Vagina (tissue), 2 donors: Measurements from ENCODE around the gene SLFN14. TPM values are rescaled to one million over a fixed set of nuclear protein-coding genes. Genes with fewer than 3 reads are reported as not detected.

ENCODE experiments used
- DNase-seq, 2 donors: peaks; one replicate each; pipeline ENCODE4 v3.0.0-alpha.2; 2017; ENCODE audit errors: extremely low spot score in 2 of 2
- H3K27ac ChIP-seq: fragments of 200-600 bp; sonication (generic); one replicate; pipeline ENCODE4 v1.5.1; 2019
- H3K27me3 ChIP-seq: fragments of 200-600 bp; sonication (generic); one replicate; pipeline ENCODE4 v1.5.1; 2019
- H3K36me3 ChIP-seq, 2 donors: fragments of 200-600 bp; sonication (generic); one replicate each; pipeline ENCODE4 v1.5.1; 2017 to 2019
- H3K4me1 ChIP-seq: fragments of 200-600 bp; sonication (generic); one replicate; pipeline ENCODE4 v1.5.1; 2019
- H3K4me3 ChIP-seq, 2 donors: fragments of 200-600 bp; sonication (generic); 1 replicate in 1 of 2; 2 replicates in 1 of 2; pipeline ENCODE4 v1.5.1; 2016 to 2019
- H3K9me3 ChIP-seq: fragments of 200-600 bp; sonication (generic); one replicate; pipeline ENCODE4 v1.5.1; 2019
- CTCF ChIP-seq, 3 experiments: fragments of 450-650 bp in 2 of 3; fragments of 200-600 bp in 1 of 3; sonication (generic) in 1 of 3; IDR thresholded peaks; one replicate each; pipeline ENCODE4 v1.5.1; 2017 to 2019; ENCODE audit warnings: antibody characterized with exemption in 3 of 3, mild to moderate bottlenecking in 2 of 3, moderate library complexity in 2 of 3
- POLR2A ChIP-seq, 2 donors: fragments of 450-650 bp; IDR thresholded peaks; one replicate each; pipeline ENCODE4 v1.6.1; 2017; ENCODE audit warnings: antibody characterized with exemption in 2 of 2, mild to moderate bottlenecking in 2 of 2, moderate library complexity in 2 of 2
- POLR2AphosphoS5 ChIP-seq, 2 donors: sonication (generic); formaldehyde crosslinking; IDR thresholded peaks; one replicate each; pipeline ENCODE4 v1.9.0; 2017; ENCODE audit warnings: antibody characterized with exemption in 2 of 2, mild to moderate bottlenecking in 2 of 2, low read depth in 1 of 2; ENCODE audit not compliant: insufficient read depth in 1 of 2
- intact Hi-C: fragments of 100-400 bp; cut with DNase I; formaldehyde crosslinking; loops from one replicate; pipeline ENCODE4 v1.15.1; 2023
- small RNA-seq: library from RNA; depleted of rRNA; stranded (forward); fragments of <200 nt; gene quantifications from one replicate; pipeline ENCODE3, GENCODE V24; 2016
- total RNA-seq: library from RNA; depleted of rRNA; stranded (reverse); fragments of >200 nt; gene quantifications from one replicate; pipeline ENCODE4 v1.2.3, GENCODE V29; 2016

SLFN14 gene
- total RNA-seq, 1 donor from 2014 or later, result not detected

GRCh38 chr17:35515027-35515426 is 45.6 kb downstream of the SLFN14 start:
- intact Hi-C loops, result no loop called here
- Histone ChIP-seq H3K27me3 (no peaks in the 10 kb centered on the region), H3K27ac (no peak overlapping the region), H3K9me3 (no peaks in the 10 kb centered on the region), H3K4me3 (no peak overlapping the region), H3K36me3 (no peaks in the 10 kb centered on the region), H3K4me1 (no peaks in the 10 kb centered on the region)
- no peak for TF ChIP-seq POLR2AphosphoS5 (IDR thresholded peaks at IDR 0.05; ENCODE audit: insufficient read depth in 1 of 2, low read depth in 1 of 2)
- TF ChIP-seq CTCF (IDR thresholded peaks at IDR 0.05), result no peak
- no peak for TF ChIP-seq POLR2A (IDR thresholded peaks at IDR 0.05)
- no peak for DNase-seq

DNA sequence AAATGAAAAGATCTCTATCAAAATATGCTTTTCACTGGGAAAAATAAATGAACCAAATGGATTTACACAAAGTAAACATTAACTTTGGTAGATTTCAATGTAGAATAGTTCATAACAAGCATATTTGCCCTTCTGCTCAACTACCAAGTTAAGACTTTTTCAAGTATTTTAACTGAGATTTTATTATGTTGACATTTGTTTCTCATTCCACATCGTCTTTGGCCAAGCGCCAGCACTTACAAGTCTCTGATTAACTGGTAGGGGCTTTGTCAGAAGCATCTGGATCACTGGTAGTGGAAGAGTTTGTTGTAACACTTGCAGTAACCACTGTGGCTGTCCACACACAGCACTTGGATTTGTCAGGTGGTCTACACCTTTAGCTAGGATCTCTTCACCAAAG is 46.1 kb downstream of the SLFN14 start:
- intact Hi-C loops, result no loop called here
- Histone ChIP-seq H3K36me3 (no peaks in the 10 kb centered on the region), H3K4me3 (no peak overlapping the region), H3K9me3 (no peaks in the 10 kb centered on the region), H3K27ac (no peak overlapping the region), H3K27me3 (no peaks in the 10 kb centered on the region), H3K4me1 (no peaks in the 10 kb centered on the region)
- TF ChIP-seq POLR2AphosphoS5 (IDR thresholded peaks at IDR 0.05; ENCODE audit: insufficient read depth in 1 of 2, low read depth in 1 of 2) (no peak), CTCF (IDR thresholded peaks at IDR 0.05) (no peak), POLR2A (IDR thresholded peaks at IDR 0.05) (no peak)
- DNase-seq, result no peak

Small RNA genes lying within 50 kb of the gene (small RNA-seq; reads per million reads assigned to genes)
- gene AC004134.1 (not detected), gene AC015911.1 (not detected), gene SNORD7 (120 reads per million, percentile 97 among the genes with 10 or more reads in this experiment)

Other genes with a start within 250 kb of the SLFN14 start
- gene SLFN11, start 187.2 kb downstream of the SLFN14 start, total RNA-seq, result 21.1 TPM
- gene SLFN12, start 128.3 kb downstream of the SLFN14 start, total RNA-seq, result 5.9 TPM
- gene SLFN13, start 112.1 kb downstream of the SLFN14 start, total RNA-seq, result 6.9 TPM
- 12.3 TPM for gene SLFN12L, start 23.1 kb downstream of the SLFN14 start, total RNA-seq
- gene PEX12, start 17.8 kb upstream of the SLFN14 start, total RNA-seq, result 2.9 TPM
- gene AP2B1, start 26.5 kb upstream of the SLFN14 start, total RNA-seq, result 62.1 TPM
- 9.1 TPM for gene RASL10B, start 170.8 kb upstream of the SLFN14 start, total RNA-seq
- not detected for gene GAS2L2, start 192.4 kb upstream of the SLFN14 start, total RNA-seq
- gene C17orf50, start 200.1 kb upstream of the SLFN14 start, total RNA-seq, result not detected
- gene MMP28, start 234.8 kb upstream of the SLFN14 start, total RNA-seq, result 32.2 TPM
- 74.9 TPM for gene TAF15, start 248.7 kb upstream of the SLFN14 start, total RNA-seq